Head of caudate nucleus (tissue), 42 donors: ENCODE results near the gene AATK.
"Not testable (repeated sequence)": the region's sequence is repeated elsewhere in the genome, so short reads cannot be mapped to it uniquely, and the experiment has no call there.

ENCODE experiments used
- DNase-seq, 42 donors: peaks; one replicate each; pipeline versions ENCODE4 v3.0.0 to v3.0.0-alpha.2; 2020 to 2021; ENCODE audit warnings: mixed read lengths in 7 of 42
- intact Hi-C: fragments of 100-400 bp; cut with DNase I; formaldehyde crosslinking; loops from one replicate; pipeline ENCODE4 v1.15.0; 2022

The AATK gene

GRCh38 chr17:81091774-81092517 lies 74.1 kb downstream of the AATK start:
- intact Hi-C loops, result no loop called here
- no peak for DNase-seq

- no peak for DNase-seq
- intact Hi-C loops, result no loop called here
Observed at GRCh38 chr17:81091154-81091553, 74.9 kb downstream of the AATK start.

- intact Hi-C loops, result no loop called here
- DNase-seq, result no peak
Observed at GRCh38 chr17:81090361-81091136, 75.5 kb downstream of the AATK start.

- intact Hi-C loops, result no loop called here
- DNase-seq, result no peak
Observed at GRCh38 chr17:81086789-81087551, 79.1 kb downstream of the AATK start.

GRCh38 chr17:81085420-81085911 lies 80.6 kb downstream of the AATK start:
- intact Hi-C loops, result no loop called here

GRCh38 chr17:81084680-81085419 lies 81.2 kb downstream of the AATK start:
- intact Hi-C loops, result no loop called here
- DNase-seq, result peak in 17 of 42 donors; percentile 17 to 73 (median 56)

More at GRCh38 chr17:81085420-81085911, 80.6 kb downstream of the AATK start:
- no peak for DNase-seq

- no peak for DNase-seq
- intact Hi-C loops, result no loop called here
Observed at GRCh38 chr17:81083125-81083765, 82.8 kb downstream of the AATK start.

- intact Hi-C loops, result no loop called here
- no peak for DNase-seq
Observed at GRCh38 chr17:81082177-81083073, 83.6 kb downstream of the AATK start.

- intact Hi-C loops, result no loop called here
- DNase-seq, result no peak
Observed at GRCh38 chr17:81081222-81082176, 84.5 kb downstream of the AATK start.

- DNase-seq, result no peak
- intact Hi-C loops, result no loop called here
Observed at GRCh38 chr17:81080019-81080418, 86.0 kb downstream of the AATK start.

GRCh38 chr17:81078026-81078913 lies 87.8 kb downstream of the AATK start:
- intact Hi-C loops, result not testable (repeated sequence)
- peak in 39 of 42 donors; percentile 49 to 92 (median 75) for DNase-seq

GRCh38 chr17:81076141-81076679 lies 89.8 kb downstream of the AATK start:
- intact Hi-C loops, result no loop called here
- peak in 27 of 42 donors; percentile 27 to 77 (median 60) for DNase-seq

GRCh38 chr17:81075307-81075706 lies 90.7 kb downstream of the AATK start:
- DNase-seq, result no peak
- intact Hi-C loops, result no loop called here

- peak in 11 of 42 donors; percentile 26 to 79 (median 60) for DNase-seq
- intact Hi-C loops, result no loop called here
Observed at GRCh38 chr17:81074875-81075274, 91.1 kb downstream of the AATK start.
